Epithelial cell of esophagus (primary cell): ENCODE data around the gene PSG2.
A peak's percentile ranks its signal among the peaks of the same experiment; 100 is the strongest.
"Not testable (repeated sequence)": the region's sequence is repeated elsewhere in the genome, so short reads cannot be mapped to it uniquely, and the experiment has no call there.

ENCODE experiments used
- DNase-seq: peaks from one replicate; pipeline ENCODE4 v3.0.0; 2010; ENCODE audit warnings: low read depth
- H3K4me3 ChIP-seq: 2 replicates; pipeline ENCODE4 v1.5.1; 2011; ENCODE audit warnings: mild to moderate bottlenecking, low read length, control low read depth
- CTCF ChIP-seq: IDR thresholded peaks from 2 replicates; pipeline ENCODE4 v1.5.1; 2011; ENCODE audit warnings: low read depth, mild to moderate bottlenecking, low read length, control low read depth, inconsistent platforms; ENCODE audit not compliant: insufficient read depth; ENCODE audit errors: missing control alignments

The PSG2 gene

GRCh38 chr19:43082601-43083000 lies at the start of gene PSG2:
Gene PSG2 (minus strand): TSS chr19:43082701. CDS start chr19:43082569, 132 bp downstream.
- not testable (repeated sequence) for H3K4me3 ChIP-seq, DNase-seq

- DNase-seq, result peak; percentile 73
- H3K4me3 ChIP-seq, result not testable (repeated sequence)
Measured at GRCh38 chr19:43131281-43131842, 48.9 kb upstream of the PSG2 start.

GRCh38 chr19:43129197-43129596 lies 46.7 kb upstream of the PSG2 start:
- TF ChIP-seq CTCF, result peak; percentile 56
- H3K4me3 ChIP-seq, result not testable (repeated sequence)
- DNase-seq, result peak; percentile 97

- not testable (repeated sequence) for H3K4me3 ChIP-seq
- DNase-seq, result peak; percentile 95
Measured at GRCh38 chr19:43127336-43127735, 44.8 kb upstream of the PSG2 start.

- TF ChIP-seq CTCF, result no peak
Measured at GRCh38 chr19:43126720-43127119, 44.2 kb upstream of the PSG2 start.

GRCh38 chr19:43124360-43124759 lies 41.9 kb upstream of the PSG2 start:
- peak; percentile 21 for DNase-seq

More at GRCh38 chr19:43126720-43127119, 44.2 kb upstream of the PSG2 start:
- peak; percentile 11 for DNase-seq
- H3K4me3 ChIP-seq, result no peak overlapping the region

GRCh38 chr19:43120433-43121026 lies 38.0 kb upstream of the PSG2 start:
- not testable (repeated sequence) for H3K4me3 ChIP-seq
- peak; percentile 84 for DNase-seq

More at GRCh38 chr19:43124360-43124759, 41.9 kb upstream of the PSG2 start:
- peak; percentile 43 for TF ChIP-seq CTCF
- no peak overlapping the region for H3K4me3 ChIP-seq

GRCh38 chr19:43119526-43119925 lies 37.0 kb upstream of the PSG2 start:
- not testable (repeated sequence) for H3K4me3 ChIP-seq, DNase-seq

- H3K4me3 ChIP-seq, DNase-seq: not testable (repeated sequence)
Measured at GRCh38 chr19:43116421-43116820, 33.9 kb upstream of the PSG2 start.

GRCh38 chr19:43115548-43115947 lies 33.0 kb upstream of the PSG2 start:
- not testable (repeated sequence) for H3K4me3 ChIP-seq, DNase-seq

- DNase-seq, H3K4me3 ChIP-seq: not testable (repeated sequence)
Measured at GRCh38 chr19:43115064-43115463, 32.6 kb upstream of the PSG2 start.

GRCh38 chr19:43114626-43115025 lies 32.1 kb upstream of the PSG2 start:
- H3K4me3 ChIP-seq, DNase-seq: not testable (repeated sequence)

GRCh38 chr19:43107401-43107800 lies 24.9 kb upstream of the PSG2 start:
- H3K4me3 ChIP-seq, DNase-seq: not testable (repeated sequence)
